Keratinocyte (primary cell): ENCODE data around the gene VILL. TPM values are rescaled to one million over a fixed set of nuclear protein-coding genes. Genes with fewer than 3 reads are reported as not detected.
"Not testable (repeated sequence)": the region's sequence is repeated elsewhere in the genome, so short reads cannot be mapped to it uniquely, and the experiment has no call there.

Experiments used
- DNase-seq: peaks from one replicate; pipeline ENCODE4 v3.0.0-alpha.2; 2011; ENCODE audit warnings: low read depth, missing footprints, low spot score
- FAIRE-seq: peaks from 2 replicates; lab custom pipeline; 2011; peaks lifted over from hg19 to GRCh38; lab: Jason Lieb, UNC
- H2AFZ ChIP-seq: 2 replicates; pipeline ENCODE4 v1.6.0; 2012; ENCODE audit warnings: low read length, control low read depth, inconsistent platforms; ENCODE audit not compliant: control insufficient read depth
- H3K27ac ChIP-seq: 2 replicates; pipeline ENCODE4 v1.5.1; 2011; ENCODE audit warnings: low read length; ENCODE audit not compliant: control insufficient read depth, insufficient read depth
- H3K27me3 ChIP-seq: 3 replicates; pipeline ENCODE4 v1.6.0; 2011; ENCODE audit warnings: low read length; ENCODE audit not compliant: control insufficient read depth, insufficient read depth; ENCODE audit errors: extremely low read depth
- H3K36me3 ChIP-seq, 2 experiments: 2 replicates in 1 of 2; 3 replicates in 1 of 2; pipeline ENCODE4 v1.5.1; 2011; ENCODE audit warnings: low read length in 2 of 2, mild to moderate bottlenecking in 1 of 2; ENCODE audit not compliant: control insufficient read depth in 2 of 2, insufficient read depth in 2 of 2; ENCODE audit errors: extremely low read depth in 1 of 2
- H3K4me1 ChIP-seq: 3 replicates; pipeline ENCODE4 v1.5.1; 2011; ENCODE audit warnings: low read length; ENCODE audit not compliant: control insufficient read depth, insufficient read depth; ENCODE audit errors: extremely low read depth
- H3K4me2 ChIP-seq: 3 replicates; pipeline ENCODE4 v1.6.0; 2011; ENCODE audit warnings: low read depth, low read length; ENCODE audit not compliant: control insufficient read depth, insufficient read depth; ENCODE audit errors: extremely low read depth
- H3K4me3 ChIP-seq, 3 experiments: fragments of 200-600 bp in 1 of 3; sonication (generic) in 1 of 3; 2 replicates in 2 of 3; 3 replicates in 1 of 3; pipeline ENCODE4 v1.5.1; 2011 to 2016; ENCODE audit warnings: low read length in 3 of 3, mild to moderate bottlenecking in 3 of 3, control low read depth in 2 of 3, inconsistent platforms in 1 of 3, low read depth in 1 of 3, mixed read lengths in 1 of 3, mixed run types in 1 of 3, moderate library complexity in 1 of 3; ENCODE audit not compliant: control insufficient read depth in 2 of 3, insufficient read depth in 2 of 3; ENCODE audit errors: extremely low read depth in 1 of 3
- H3K79me2 ChIP-seq: 2 replicates; pipeline ENCODE4 v1.6.0; 2012; ENCODE audit warnings: low read length; ENCODE audit not compliant: control insufficient read depth, insufficient read depth
- H3K9ac ChIP-seq: 3 replicates; pipeline ENCODE4 v1.6.0; 2011; ENCODE audit warnings: low read length; ENCODE audit not compliant: control insufficient read depth, insufficient read depth; ENCODE audit errors: extremely low read depth
- H3K9me1 ChIP-seq: 3 replicates; pipeline ENCODE4 v1.6.0; 2011; ENCODE audit warnings: low read length; ENCODE audit not compliant: control insufficient read depth, insufficient read depth; ENCODE audit errors: extremely low read depth
- H3K9me3 ChIP-seq: 2 replicates; pipeline ENCODE4 v1.5.1; 2012; ENCODE audit warnings: low read depth, low read length; ENCODE audit not compliant: control insufficient read depth
- H4K20me1 ChIP-seq: 3 replicates; pipeline ENCODE4 v1.6.0; 2011; ENCODE audit warnings: low read length; ENCODE audit not compliant: control insufficient read depth, insufficient read depth; ENCODE audit errors: extremely low read depth
- CTCF ChIP-seq, 3 experiments: IDR thresholded peaks in 1 of 3; conservative IDR thresholded peaks in 1 of 3; optimal IDR thresholded peaks in 1 of 3; 2 replicates in 2 of 3; 3 replicates in 1 of 3; pipeline versions ENCODE3 to v1.5.1; 2011; ENCODE audit warnings: low read length in 3 of 3, mild to moderate bottlenecking in 3 of 3, moderate library complexity in 2 of 3, control low read depth in 1 of 3, inconsistent platforms in 1 of 3; ENCODE audit not compliant: insufficient read depth in 2 of 3; ENCODE audit errors: extremely low read depth in 1 of 3
- EZH2 ChIP-seq: IDR thresholded peaks from one replicate; pipeline ENCODE4 v1.6.1; 2012; ENCODE audit warnings: inconsistent platforms, mild to moderate bottlenecking, low read length, moderate library complexity
- dilution Hi-C: fragments of 300-500 bp; cut with MboI; formaldehyde crosslinking; loops from one replicate; pipeline ENCODE4 v1.7.0; 2020; ENCODE audit warnings: low sequenced_read_pairs; ENCODE audit not compliant: extremely low pct_ligation_motif_present
- polyA plus RNA-seq, 5 experiments: library from polyadenylated mRNA; depleted of rRNA in 3 of 5; stranded (reverse) in 3 of 5; stranded (forward) in 1 of 5; unstranded in 1 of 5; fragments of >200 nt; gene quantifications; 1 replicate in 1 of 5; 2 replicates in 3 of 5; 3 replicates in 1 of 5; pipeline versions ENCODE4 v1.2.1 to v1.2.3, GENCODE V29; 2011 to 2012; ENCODE audit warnings: missing spikeins in 2 of 5, low read depth in 1 of 5, low replicate concordance in 1 of 5
- small RNA-seq, 3 experiments: library from RNA; depleted of rRNA; stranded (forward); fragments of <200 nt; gene quantifications; one replicate each; pipeline ENCODE3, GENCODE V24; 2012; ENCODE audit warnings: low read depth in 3 of 3, low replicate concordance in 1 of 3; ENCODE audit not compliant: insufficient read length in 3 of 3

Gene VILL
- polyA plus RNA-seq, 1 donor (not counting 4 experiments of a cell fraction or from before 2014, with no cell fraction given): 2.1 TPM

DNA sequence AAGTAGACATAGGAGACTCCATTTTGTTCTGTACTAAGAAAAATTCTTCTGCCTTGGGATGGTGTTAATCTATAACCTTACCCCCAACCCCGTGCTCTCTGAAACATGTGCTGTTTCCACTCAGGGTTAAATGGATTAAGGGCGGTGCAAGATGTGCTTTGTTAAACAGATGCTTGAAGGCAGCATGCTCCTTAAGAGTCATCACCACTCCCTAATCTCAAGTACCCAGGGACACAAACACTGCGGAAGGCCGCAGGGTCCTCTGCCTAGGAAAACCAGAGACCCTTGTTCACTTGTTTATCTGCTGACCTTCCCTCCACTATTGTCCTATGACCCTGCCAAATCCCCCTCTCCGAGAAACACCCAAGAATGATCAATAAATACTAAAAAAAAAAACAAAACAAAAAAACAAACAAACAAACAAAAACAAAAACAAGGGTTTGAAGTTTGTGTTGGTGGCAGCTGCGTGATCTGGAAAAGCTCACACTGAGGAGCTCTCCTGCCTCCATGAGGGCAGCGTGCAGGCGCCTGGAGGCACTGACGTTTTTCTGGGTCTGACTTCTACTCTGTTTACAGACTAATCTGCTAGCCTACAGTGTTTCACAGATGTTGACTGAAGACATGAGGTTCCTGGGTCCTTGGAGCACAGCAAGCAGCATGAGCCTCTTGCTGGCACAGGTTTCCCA is 63.4 kb downstream of the VILL start:
- H3K36me3 ChIP-seq, H3K27me3 ChIP-seq, H2AFZ ChIP-seq, H3K4me3 ChIP-seq, DNase-seq, H3K9me3 ChIP-seq, H3K79me2 ChIP-seq, H3K9me1 ChIP-seq, H3K4me2 ChIP-seq, H3K27ac ChIP-seq, H3K4me1 ChIP-seq, H4K20me1 ChIP-seq, FAIRE-seq, H3K9ac ChIP-seq, dilution Hi-C loops: not testable (repeated sequence)

DNA sequence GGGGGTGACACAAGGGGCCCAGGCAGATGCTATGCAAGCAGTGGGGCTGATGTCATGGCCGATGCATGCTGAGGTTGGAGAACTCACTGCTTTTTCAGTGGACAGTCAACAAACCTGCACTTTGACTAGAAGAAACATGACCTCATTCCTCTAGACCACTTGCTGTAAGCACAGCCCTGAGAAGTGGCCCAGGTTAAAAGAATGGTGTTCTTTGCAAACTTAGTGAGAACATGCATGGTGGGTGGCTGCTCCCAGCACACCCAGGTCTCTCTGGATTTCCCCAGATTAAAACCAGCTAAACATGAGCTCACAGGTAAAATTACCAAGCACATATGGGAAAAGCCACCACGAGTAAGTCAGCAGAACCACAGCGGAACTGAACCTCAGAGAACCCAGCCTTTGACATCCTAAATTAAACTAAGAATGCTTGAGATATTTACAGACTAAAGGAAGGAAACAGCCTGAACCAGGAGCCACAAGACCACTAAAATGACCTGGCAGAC is 64.0 kb downstream of the VILL start:
- H3K4me3 ChIP-seq: no peak overlapping the region
- H3K4me1 ChIP-seq: no peaks in the 10 kb centered on the region
- dilution Hi-C loops: no loop called here

More for the DNA sequence above, 64.0 kb downstream of the VILL start:
- Histone ChIP-seq H3K9me3 (no peaks in the 10 kb centered on the region), H3K4me2 (no peak overlapping the region), H4K20me1 (no peaks in the 10 kb centered on the region), H3K9me1 (no peaks in the 10 kb centered on the region), H3K9ac (no peak overlapping the region), H3K27ac (no peak overlapping the region), H2AFZ (no peak overlapping the region), H3K36me3 (no peaks in the 10 kb centered on the region), H3K27me3 (peaks cover 3% of the 10 kb centered on the region), H3K79me2 (no peaks in the 10 kb centered on the region)
- no peak for TF ChIP-seq EZH2
- no peak for TF ChIP-seq CTCF (optimal IDR thresholded peaks at IDR 0.05 in 1 of 3, IDR thresholded peaks at IDR 0.05 in 1 of 3, conservative IDR thresholded peaks at IDR 0.05 in 1 of 3; ENCODE audit: extremely low read depth in 1 of 3, insufficient read depth in 2 of 3, low read length in 3 of 3)
- FAIRE-seq: no peak
- DNase-seq: no peak

Small RNAs within 50 kb of the gene (small RNA-seq; reads per million reads assigned to genes)
- 0.54 to 27.0 (median 16.3) reads per million in 3 experiments for gene MIR26A1
- gene RF00019: 0 reads per million in 3 experiments

Other genes with a start within 250 kb of the VILL start
- 77.7 to 83.2 TPM (median 83.0 TPM) in 3 replicates for gene CTDSPL, start 128.9 kb upstream of the VILL start, polyA plus RNA-seq
- 22.0 to 36.1 TPM (median 26.0 TPM) in 3 replicates for gene PLCD1, start 38.9 kb downstream of the VILL start, polyA plus RNA-seq
- gene DLEC1, start 48.4 kb downstream of the VILL start, polyA plus RNA-seq: 0.01 to 0.02 TPM in 2 of 3 replicates, not detected in the other
- gene ACAA1, start 146.3 kb downstream of the VILL start, polyA plus RNA-seq: 81.4 to 125 TPM (median 85.3 TPM) in 3 replicates
- 44.0 to 72.8 TPM (median 46.2 TPM) in 3 replicates for gene MYD88, start 147.9 kb downstream of the VILL start, polyA plus RNA-seq
- gene OXSR1, start 174.8 kb downstream of the VILL start, polyA plus RNA-seq: 60.8 to 77.0 TPM (median 61.9 TPM) in 3 replicates